Measurements from ENCODE around the gene ICE2.

DNA sequence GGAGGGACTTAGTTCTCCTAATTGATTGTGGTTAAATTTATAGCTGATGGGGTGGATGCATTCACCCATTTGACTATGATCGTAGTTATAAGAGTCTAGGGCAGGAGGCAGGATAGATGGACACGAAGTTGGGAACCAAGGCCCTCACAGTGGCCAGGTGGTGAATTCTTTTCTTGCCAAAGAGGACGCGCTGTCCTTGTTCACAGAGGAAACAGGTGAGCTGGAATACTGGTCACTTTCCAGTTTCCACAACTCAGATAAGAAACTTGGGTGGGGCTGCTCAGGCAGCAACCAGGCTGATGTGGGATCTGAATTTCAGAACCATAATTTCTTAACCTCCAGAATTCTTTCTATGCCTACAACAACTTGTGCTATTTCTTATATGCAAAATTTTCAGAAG, 34.0 kb upstream of the ICE2 start:
- TF ChIP-seq, protein P1, sequence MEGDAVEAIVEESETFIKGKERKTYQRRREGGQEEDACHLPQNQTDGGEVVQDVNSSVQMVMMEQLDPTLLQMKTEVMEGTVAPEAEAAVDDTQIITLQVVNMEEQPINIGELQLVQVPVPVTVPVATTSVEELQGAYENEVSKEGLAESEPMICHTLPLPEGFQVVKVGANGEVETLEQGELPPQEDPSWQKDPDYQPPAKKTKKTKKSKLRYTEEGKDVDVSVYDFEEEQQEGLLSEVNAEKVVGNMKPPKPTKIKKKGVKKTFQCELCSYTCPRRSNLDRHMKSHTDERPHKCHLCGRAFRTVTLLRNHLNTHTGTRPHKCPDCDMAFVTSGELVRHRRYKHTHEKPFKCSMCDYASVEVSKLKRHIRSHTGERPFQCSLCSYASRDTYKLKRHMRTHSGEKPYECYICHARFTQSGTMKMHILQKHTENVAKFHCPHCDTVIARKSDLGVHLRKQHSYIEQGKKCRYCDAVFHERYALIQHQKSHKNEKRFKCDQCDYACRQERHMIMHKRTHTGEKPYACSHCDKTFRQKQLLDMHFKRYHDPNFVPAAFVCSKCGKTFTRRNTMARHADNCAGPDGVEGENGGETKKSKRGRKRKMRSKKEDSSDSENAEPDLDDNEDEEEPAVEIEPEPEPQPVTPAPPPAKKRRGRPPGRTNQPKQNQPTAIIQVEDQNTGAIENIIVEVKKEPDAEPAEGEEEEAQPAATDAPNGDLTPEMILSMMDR (IDR thresholded peaks at IDR 0.05; ENCODE audit: insufficient read depth, low read length) = no peak
- no peak for TF ChIP-seq POLR2AphosphoS5 (IDR thresholded peaks at IDR 0.05; ENCODE audit: low read depth)

Data from HL-60 (cell line).